ENCODE results near the gene TPRA1. TPM values are rescaled to one million over a fixed set of nuclear protein-coding genes. Genes with fewer than 3 reads are reported as not detected.
"Not testable (repeated sequence)": the region's sequence is repeated elsewhere in the genome, so short reads cannot be mapped to it uniquely, and the experiment has no call there.

Gene TPRA1
- total RNA-seq, 4 donors from 2014 or later, result 36.2 to 47.5 (median 43.2) TPM

- no peaks in the 10 kb centered on the region for H3K9me3 ChIP-seq
- WGBS, 2 donors, result 73 to 82% methylated on average over 2 of the region's 2 CpGs
- no peak for DNase-seq
- no peaks in the 10 kb centered on the region for H3K27me3 ChIP-seq
- no peak overlapping the region for H3K4me3 ChIP-seq (replicated peaks in 1 of 3)
- H3K4me1 ChIP-seq, result no peaks in the 10 kb centered on the region
- intact Hi-C loops (cut with DNase I), result no loop called here
- no peak overlapping the region for H3K27ac ChIP-seq
- no peak for TF ChIP-seq POLR2A (IDR thresholded peaks at IDR 0.05)
- TF ChIP-seq, protein P1, sequence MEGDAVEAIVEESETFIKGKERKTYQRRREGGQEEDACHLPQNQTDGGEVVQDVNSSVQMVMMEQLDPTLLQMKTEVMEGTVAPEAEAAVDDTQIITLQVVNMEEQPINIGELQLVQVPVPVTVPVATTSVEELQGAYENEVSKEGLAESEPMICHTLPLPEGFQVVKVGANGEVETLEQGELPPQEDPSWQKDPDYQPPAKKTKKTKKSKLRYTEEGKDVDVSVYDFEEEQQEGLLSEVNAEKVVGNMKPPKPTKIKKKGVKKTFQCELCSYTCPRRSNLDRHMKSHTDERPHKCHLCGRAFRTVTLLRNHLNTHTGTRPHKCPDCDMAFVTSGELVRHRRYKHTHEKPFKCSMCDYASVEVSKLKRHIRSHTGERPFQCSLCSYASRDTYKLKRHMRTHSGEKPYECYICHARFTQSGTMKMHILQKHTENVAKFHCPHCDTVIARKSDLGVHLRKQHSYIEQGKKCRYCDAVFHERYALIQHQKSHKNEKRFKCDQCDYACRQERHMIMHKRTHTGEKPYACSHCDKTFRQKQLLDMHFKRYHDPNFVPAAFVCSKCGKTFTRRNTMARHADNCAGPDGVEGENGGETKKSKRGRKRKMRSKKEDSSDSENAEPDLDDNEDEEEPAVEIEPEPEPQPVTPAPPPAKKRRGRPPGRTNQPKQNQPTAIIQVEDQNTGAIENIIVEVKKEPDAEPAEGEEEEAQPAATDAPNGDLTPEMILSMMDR (IDR thresholded peaks at IDR 0.05), result no peak
- H3K36me3 ChIP-seq, result no peaks in the 10 kb centered on the region
These were observed 56.4 kb downstream of the TPRA1 start for GRCh38 chr3:127534161-127534451.

- intact Hi-C loops (cut with DNase I), result no loop called here
- H3K27ac ChIP-seq, result no peak overlapping the region
- TF ChIP-seq, protein P1 (IDR thresholded peaks at IDR 0.05), result no peak
- TF ChIP-seq POLR2A (IDR thresholded peaks at IDR 0.05), result no peak
- no peak for DNase-seq
- no peaks in the 10 kb centered on the region for H3K4me1 ChIP-seq
- 95 to 97% methylated on average over 5 to 7 of the region's 7 CpGs for WGBS, 2 donors
- H3K9me3 ChIP-seq, result no peaks in the 10 kb centered on the region
- H3K27me3 ChIP-seq, result no peaks in the 10 kb centered on the region
- H3K36me3 ChIP-seq, result no peaks in the 10 kb centered on the region
- H3K4me3 ChIP-seq (replicated peaks in 1 of 3), result no peak overlapping the region
These were observed 57.9 kb downstream of the TPRA1 start for GRCh38 chr3:127532561-127533203.

GRCh38 chr3:127531821-127532220 lies 58.7 kb downstream of the TPRA1 start:
- no peak for DNase-seq
- no peaks in the 10 kb centered on the region for H3K27me3 ChIP-seq
- 91 to 97% methylated on average over 2 of the region's 2 CpGs for WGBS, 2 donors
- TF ChIP-seq, protein P1 (IDR thresholded peaks at IDR 0.05), result no peak
- no peak for TF ChIP-seq POLR2A (IDR thresholded peaks at IDR 0.05)
- no peaks in the 10 kb centered on the region for H3K9me3 ChIP-seq
- no peak overlapping the region for H3K27ac ChIP-seq
- no peaks in the 10 kb centered on the region for H3K4me1 ChIP-seq
- no peaks in the 10 kb centered on the region for H3K36me3 ChIP-seq
- no peak overlapping the region for H3K4me3 ChIP-seq (replicated peaks in 1 of 3)
- intact Hi-C loops (cut with DNase I), result no loop called here

DNA sequence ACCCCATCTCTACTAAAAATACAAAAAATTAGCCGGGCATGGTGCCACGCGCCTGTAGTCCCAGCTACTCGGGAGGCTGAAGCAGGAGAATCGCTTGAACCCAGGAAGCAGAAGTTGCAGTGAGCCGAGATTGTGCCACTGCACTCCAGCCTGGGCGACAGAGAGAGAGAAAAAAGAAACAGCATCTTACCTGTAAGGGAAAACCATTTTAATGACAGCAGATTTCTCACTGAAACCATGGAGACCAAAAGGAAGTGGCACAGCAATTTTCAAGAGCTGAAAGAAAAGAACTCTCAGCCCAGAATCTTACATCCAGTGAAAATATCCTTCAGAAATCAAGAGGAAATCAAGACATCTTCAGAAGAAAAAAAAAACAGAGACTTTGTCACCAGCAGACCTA lies 59.7 kb downstream of the TPRA1 start:
- H3K4me1 ChIP-seq; DNase-seq; H3K27ac ChIP-seq; intact Hi-C loops (cut with DNase I); H3K9me3 ChIP-seq; H3K36me3 ChIP-seq; H3K27me3 ChIP-seq; H3K4me3 ChIP-seq (replicated peaks in 1 of 3): not testable (repeated sequence)
- 90 to 91% methylated on average over 7 of the region's 7 CpGs for WGBS, 2 donors

DNA sequence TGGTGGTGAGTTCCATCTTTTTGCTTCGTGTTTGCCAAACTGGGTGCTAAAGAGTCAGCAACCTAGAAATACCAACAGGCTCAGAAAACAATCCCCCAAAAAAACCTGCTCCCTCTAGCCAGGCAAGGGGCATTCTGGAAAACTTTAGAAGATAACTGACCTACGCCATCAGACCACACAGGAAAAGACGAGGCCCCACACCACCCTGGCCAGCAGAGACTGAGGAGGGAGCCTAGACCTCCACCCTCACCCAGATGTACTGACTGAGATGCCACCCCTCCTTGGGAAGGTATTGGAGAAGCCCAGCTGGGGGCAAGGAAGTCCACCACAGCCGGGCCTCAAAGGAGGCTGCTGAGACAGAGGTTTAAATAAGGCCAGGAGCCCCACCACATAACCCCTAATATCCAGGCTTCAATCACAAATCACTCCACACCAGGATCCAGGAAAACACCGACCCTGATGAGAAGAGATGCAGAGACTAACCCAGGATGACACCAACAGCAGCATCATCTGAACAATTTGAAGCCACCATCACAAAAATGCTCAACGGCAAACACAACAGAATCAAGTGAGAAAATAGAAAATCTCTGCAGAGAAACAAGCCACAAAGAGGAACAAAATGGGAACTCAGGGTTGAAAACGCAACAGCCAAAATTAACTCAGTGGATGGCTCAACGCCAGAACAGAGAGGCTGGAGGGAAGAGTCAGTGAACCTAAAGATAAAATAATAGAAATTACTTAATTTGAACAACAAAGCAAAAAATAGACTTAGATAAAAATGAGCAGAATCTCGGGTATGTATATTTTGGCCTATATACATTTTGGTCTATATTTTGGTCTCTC lies 61.0 kb downstream of the TPRA1 start:
- Histone ChIP-seq H3K9me3 (no peaks in the 10 kb centered on the region), H3K27me3 (no peaks in the 10 kb centered on the region), H3K27ac (no peak overlapping the region), H3K4me3 (replicated peaks in 1 of 3) (no peak overlapping the region), H3K36me3 (no peaks in the 10 kb centered on the region), H3K4me1 (no peaks in the 10 kb centered on the region)
- DNase-seq, result no peak
- TF ChIP-seq, protein P1 (IDR thresholded peaks at IDR 0.05), result no peak
- no peak for TF ChIP-seq POLR2A (IDR thresholded peaks at IDR 0.05)
- intact Hi-C loops (cut with DNase I), result no loop called here
- WGBS, 2 donors, result 83 to 90% methylated on average over 8 to 9 of the region's 9 CpGs

Data from thyroid gland (tissue), 4 donors.